HuH-7 (cell line): ENCODE data around the gene INF2.

Experiments
- DNase-seq: peaks from one replicate; pipeline ENCODE4 v3.0.0; 2011; ENCODE audit warnings: low spot score

INF2 gene

DNA sequence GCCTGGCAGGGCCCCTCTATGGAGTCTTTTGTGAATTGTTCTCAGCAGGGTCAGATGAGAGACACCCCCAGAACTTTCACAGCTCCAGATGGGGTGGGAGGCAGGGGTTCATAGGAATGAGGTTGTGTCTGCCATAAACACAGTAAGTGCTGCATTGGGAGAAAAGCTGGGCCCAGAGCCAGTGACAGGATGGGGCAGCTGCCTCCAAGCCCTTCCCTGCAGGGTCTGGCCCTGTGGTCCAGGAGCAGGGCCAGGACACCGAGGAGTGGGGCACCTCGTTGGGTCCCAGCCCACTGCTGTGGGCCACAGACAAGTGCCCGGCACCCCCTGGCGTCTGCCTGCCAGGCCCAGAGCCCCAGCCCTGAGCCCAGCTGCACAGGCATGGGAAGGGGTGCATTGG, 13.3 kb downstream of the INF2 start:
- no peak for DNase-seq

DNA sequence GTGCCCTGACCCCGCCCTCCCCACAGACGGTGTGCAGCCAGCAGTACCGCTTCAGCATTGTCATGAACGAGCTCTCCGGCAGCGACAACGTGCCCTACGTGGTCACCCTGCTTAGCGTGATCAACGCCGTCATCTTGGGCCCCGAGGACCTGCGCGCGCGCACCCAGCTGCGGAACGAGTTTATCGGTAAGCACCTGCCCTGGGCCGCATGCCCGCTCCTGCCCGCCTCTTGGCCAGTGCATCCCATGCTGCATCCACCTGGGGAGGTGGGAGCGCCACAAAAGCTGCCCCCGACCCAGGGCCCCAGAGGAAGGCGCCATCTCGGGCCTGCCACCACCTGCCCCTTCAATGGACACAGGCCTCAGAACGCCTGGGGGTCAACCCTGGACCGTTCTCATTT, 13.9 kb downstream of the INF2 start:
- DNase-seq, result no peak

DNA sequence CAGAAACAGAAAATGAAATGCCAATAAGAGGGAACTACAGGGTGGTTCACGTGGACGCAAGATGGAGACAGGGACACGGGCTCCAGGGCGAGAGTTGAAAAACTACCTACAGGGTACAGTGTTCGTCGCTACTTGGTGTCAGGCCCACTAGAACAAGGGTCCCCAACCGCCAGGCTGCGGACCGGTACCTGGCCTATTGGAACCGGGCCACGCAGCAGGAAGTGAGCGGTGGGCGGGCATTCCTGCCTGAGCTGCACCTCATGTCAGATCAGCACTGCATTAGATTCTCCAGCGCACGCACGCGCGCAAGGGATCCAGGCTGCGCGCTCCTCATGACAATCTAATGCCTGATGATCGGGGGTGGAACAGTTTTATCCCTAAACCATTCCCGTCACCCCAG, 14.8 kb downstream of the INF2 start:
- no peak for DNase-seq

DNA sequence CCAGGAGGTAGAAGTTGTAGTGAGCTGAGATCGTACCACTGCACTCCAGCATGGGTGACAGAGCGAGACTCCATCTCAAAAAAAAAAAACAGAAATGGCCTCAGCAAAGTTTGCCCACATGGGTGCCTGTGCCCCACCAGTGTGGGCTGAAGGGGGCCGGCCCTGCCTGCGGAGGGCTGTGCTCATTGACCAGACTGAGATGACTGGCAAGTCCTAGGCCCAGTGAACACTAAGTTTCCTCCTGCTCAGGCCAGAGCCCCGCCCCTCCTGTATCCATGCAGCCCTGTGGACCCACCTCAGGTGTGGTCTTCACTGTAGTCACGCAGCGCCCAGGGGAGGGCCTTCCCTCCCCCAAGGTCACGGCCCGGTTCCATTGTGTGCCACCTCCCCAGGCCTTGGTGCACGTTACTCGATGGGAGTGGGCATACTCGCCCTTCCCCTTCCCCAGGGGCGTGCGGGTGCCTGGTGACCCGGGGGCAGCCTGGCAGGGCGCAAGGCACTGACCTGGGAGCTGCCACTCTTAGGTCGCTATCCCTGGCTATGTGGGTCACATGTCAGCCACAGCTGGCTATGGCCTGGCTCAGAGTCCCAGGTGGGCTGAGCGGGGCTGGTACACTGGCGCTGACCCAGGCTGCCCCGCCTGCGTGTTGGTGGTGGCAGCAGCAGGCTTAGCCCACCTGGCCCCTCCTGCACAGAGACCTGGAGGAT, 16.1 kb downstream of the INF2 start:
- no peak for DNase-seq

DNA sequence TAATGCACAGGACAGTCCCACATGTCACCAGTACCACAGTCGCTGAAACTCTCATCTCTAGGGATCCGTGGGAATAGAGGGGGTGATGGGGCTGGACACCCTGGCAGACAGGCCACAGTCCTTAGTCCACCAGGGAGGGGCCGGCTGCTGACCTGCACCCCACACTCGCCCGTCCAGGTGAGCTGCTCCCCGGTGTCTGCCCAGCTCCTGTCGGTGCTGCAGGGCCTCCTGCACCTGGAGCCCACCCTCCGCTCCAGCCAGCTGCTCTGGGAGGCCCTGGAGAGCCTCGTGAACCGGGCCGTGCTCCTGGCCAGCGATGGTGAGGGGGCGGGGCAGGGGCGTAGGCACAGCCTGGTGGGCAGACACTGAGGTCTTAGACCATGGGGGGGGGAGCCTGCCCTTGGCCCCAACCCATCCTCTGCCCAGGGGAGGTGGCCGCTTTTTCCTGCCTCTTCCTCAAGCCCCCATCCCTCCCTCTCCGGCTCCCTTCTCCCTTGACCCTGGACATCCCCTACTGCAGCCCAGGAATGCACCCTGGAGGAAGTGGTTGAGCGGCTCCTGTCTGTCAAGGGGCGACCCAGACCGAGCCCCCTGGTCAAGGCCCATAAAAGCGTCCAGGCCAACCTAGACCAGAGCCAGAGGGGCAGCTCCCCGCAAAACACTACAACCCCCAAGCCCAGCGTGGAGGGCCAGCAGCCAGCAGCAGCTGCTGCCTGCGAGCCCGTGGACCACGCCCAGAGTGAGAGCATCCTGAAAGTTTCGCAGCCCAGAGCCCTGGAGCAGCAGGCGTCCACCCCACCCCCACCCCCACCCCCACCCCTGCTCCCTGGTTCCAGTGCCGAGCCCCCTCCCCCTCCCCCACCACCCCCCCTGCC, 17.6 kb downstream of the INF2 start:
- DNase-seq, result no peak

DNA sequence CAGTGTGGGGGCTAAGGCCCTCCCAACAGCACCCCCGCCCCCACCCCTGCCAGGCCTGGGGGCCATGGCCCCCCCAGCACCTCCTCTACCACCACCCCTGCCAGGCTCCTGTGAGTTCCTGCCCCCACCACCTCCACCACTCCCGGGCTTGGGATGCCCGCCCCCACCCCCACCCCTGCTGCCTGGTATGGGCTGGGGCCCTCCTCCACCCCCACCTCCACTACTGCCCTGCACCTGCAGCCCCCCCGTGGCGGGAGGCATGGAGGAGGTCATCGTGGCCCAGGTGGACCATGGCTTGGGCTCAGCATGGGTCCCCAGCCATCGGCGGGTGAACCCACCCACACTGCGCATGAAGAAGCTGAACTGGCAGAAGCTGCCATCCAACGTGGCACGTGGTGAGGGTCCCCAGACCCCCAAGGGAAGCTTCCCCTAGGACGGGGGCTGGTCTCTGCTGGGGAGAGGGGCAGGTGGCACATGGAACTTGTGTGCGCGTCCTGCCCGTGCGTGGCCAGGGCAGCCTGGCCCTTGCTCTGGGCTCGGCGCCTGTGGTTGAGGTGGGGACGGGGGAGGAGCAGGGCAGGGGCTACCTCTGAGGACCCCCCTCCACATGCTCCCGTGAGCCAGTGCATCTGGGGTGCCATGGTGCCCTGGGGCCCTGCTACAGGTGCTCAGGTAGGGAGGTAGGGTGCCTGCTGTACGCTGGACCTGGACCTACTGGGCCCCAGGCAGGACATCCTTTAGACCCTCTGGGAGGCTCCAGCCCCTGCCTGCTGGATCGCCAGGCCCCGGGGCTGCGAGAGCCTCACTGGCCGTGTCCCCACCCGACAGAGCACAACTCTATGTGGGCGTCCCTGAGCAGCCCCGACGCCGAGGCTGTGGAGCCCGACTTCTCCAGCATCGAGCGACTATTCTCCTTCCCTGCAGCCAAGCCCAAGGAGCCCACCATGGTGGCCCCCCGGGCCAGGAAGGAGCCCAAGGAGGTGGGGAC, 18.5 kb downstream of the INF2 start:
- DNase-seq, result peak; percentile 61

DNA sequence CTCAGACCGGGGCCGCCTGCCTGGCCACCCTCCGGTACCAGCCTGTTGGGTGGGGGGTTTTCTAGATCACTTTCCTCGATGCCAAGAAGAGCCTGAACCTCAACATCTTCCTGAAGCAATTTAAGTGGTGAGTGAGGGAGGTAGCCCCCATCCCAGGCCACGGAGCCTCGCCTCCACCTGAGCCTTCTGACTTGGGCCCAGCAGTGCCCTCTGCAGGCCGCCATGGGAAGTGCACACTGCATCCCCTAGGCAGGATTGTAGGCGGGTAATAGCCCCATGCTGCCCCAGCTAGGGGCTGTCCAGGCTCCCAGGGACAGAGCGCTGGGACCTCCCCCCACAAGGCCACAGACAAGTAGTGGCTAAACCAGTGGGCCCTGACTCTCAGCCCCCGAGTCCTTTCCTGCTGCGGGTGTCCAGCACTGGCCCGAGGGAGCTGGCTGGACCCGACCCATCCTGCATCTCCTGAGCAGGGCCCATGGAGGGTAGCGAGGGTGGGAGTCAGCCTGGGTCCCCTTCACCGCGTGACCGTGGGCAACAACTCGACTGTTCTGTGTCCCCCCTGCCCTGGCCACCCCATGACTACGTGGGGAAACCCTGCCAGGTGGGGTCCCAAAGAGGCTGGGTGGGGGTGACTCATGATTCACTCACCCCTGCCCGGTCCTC, 19.3 kb downstream of the INF2 start:
- peak; percentile 98 for DNase-seq

- DNase-seq, result no peak
These were observed 20.1 kb downstream of the INF2 start for GRCh38 chr14:104709387-104710039.

DNA sequence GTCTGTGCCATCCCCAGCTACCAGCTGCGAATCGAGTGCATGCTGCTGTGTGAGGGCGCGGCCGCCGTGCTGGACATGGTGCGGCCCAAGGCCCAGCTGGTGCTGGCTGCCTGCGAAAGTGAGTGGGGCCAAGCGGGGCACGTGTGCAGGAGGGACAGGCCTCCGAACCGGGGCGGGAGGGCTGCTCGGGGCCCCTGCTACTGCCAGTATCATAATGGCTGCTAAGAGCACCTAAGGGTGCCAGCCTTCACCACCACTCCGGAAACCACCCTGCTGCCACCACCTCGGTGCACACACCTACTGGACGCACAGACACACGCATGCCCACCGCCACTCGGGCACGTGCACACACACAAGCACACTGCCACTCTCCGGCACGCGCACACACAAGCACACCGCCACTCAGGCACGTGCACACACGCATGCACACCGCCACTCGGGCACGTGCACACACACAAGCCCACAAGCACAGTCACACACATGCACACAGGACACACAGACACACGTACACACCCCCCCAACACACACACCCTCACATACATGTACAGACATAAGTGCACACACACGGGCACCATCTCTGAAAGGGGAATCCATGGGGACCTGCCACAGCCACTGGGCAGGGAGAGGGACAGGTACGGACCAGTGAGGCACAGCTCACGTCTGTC, 20.8 kb downstream of the INF2 start:
- DNase-seq, result no peak

DNA sequence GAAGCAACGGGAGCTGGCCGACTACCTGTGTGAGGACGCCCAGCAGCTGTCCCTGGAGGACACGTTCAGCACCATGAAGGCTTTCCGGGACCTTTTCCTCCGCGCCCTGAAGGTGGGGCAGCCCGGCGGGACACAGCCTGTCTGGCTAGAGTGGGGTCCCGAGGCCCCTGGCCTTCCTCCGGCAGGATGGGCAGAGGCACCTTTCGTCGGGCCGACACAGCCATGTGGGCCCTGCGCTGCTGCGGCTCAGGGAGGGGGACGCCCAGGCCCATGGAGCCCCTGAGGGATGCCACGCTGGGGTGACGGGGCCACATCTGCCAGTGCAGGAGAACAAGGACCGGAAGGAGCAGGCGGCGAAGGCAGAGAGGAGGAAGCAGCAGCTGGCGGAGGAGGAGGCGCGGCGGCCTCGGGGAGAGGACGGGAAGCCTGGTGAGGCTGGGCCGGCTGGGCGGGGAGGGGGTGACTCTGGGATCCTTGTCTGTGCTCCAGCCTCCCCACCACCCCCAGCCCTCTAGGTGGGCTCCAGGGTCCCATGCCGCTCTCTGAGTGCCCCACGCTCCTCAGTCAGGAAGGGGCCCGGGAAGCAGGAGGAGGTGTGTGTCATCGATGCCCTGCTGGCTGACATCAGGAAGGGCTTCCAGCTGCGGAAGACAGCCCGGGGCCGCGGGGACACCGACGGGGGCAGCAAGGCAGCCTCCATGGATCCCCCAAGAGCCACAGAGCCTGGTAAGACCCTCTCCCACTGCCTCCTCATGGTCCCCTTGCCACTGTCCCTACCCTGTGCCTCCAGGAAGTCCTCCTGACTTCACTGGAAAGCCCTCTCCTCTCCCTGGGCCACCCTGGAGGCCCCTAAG, 23.7 kb downstream of the INF2 start:
- DNase-seq, result no peak

GRCh38 chr14:104714066-104714465, 24.6 kb downstream of the INF2 start:
- DNase-seq, result no peak

DNA sequence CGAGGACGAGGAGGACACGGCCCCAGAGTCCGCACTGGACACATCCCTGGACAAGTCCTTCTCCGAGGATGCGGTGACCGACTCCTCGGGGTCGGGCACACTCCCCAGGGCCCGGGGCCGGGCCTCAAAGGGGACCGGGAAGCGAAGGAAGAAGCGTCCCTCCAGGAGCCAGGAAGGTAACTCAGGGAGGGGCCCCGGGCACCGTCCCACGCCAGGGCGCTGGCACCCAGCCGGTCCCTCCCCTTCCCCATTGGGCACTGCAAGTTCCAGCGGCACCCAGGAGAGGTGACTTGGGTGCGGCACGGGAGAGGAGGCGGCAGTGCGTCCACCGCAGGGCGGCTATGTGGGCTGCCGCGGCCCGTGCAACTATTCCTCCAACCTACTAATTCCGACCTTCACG, 25.3 kb downstream of the INF2 start:
- DNase-seq, result no peak

- no peak for DNase-seq
These were observed 26.0 kb downstream of the INF2 start for GRCh38 chr14:104715416-104715815.

GRCh38 chr14:104715871-104716270, 26.5 kb downstream of the INF2 start:
- DNase-seq, result no peak

DNA sequence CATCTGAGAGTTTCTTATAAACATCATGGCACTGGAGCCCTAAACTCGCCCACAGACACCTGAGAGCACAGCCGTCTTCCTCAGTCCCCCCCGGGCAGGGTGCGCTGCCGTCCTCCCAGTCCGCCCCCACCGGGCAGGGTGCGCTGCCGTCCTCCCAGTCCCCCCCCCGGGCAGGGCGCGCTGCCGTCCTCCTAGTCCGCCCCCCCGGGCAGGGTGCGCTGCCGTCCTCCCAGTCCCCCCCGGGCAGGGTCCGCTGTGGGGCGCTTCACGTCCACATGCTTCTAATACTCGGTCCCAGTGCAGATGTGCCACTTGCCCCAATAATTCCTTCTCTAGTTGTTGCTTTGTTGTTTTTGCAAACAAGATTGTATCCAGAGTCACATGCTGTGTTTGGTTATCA, 27.7 kb downstream of the INF2 start:
- no peak for DNase-seq

DNA sequence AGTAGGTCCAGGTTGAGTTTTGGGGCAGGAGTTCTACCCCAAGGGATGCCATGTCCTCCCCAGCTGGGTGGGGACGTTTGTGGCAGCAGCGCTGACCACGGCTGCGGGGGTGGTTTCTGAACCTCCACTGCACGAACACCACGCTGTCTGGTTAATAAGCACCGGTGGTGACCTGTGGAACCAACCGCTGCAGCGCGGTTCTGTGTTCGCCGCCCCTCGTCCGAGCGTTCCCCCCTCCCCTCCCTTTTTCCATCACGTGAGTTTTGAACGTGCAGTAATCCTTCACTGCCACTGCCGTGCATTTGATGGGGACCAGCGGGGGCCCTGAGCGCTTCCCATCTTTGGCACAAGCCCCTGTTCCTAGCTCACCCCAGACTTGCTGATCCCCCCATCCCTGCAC, 28.2 kb downstream of the INF2 start:
- no peak for DNase-seq

DNA sequence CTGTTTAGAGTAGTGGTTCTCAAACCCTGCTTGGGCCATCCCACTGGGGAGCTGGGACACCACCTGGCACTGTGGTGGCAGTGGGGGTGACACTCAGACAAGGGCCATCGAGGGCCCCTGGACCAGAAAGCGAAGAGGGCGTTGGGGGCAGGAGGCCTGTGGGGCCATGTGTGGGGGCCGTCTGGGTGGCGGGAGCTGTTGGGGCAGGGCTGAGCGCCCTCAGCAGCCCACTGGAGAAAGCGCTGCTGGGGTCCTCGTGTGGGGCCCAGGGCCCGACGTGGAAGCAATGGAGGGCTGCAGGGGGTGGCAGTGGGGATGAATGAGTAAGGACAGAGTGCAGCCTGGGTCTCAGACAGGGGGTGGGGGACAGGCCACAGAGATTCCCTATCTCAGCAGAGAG, 28.7 kb downstream of the INF2 start:
- DNase-seq, result no peak

GRCh38 chr14:104718871-104719270, 29.5 kb downstream of the INF2 start:
- no peak for DNase-seq

DNA sequence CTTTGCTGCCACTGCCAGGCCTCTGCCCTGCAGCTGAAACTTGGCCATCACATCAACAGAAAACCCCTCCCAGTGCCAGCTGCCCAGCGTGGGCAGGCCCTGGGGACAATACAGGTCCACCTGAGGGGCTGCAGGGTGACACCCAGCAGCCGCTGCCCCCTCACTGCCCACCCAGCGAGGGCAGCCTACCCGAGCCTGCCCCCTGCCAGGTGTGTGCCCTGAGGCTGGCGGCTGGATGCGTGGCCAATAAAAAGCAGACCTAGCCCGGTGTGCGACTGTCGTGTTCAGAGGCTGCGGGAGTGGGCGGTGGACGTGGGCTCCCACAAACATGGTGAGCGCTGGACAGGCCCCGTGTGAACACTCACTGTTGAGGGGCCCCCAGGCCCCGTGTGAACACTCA, 29.9 kb downstream of the INF2 start:
- no peak for DNase-seq
